ENCODE results near the gene CPE. TPM values are rescaled to one million over a fixed set of nuclear protein-coding genes. Genes with fewer than 3 reads are reported as not detected.

Gene CPE
- total and polyA plus RNA-seq, 12 donors = 24.8 to 272 (median 117) TPM

DNA sequence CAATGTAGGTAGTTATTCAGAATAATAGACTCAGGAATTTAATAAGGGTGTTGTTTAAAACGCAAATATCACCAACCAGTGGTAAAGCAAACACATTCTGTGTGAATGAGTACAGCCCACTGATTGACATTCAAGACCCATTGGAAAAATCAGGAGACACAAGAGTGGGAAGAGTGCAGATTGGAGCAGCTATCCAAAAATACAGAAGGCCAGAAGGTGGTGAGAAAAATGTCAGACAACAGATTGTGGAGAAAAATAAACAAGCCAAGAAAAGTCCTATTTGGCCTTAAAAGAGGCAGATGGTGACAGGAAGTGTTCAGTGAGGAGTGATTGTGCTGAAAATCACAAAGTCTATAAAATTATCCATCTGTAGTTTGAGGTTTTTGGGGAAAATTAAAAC lies 39.3 kb downstream of the CPE start:
- H3K27me3 ChIP-seq = no peaks in the 10 kb centered on the region
- no peaks in the 10 kb centered on the region for H3K9me3 ChIP-seq (replicated peaks in 1 of 3)
- H3K4me3 ChIP-seq = no peak overlapping the region
- no peak overlapping the region for H3K27ac ChIP-seq
- no peaks in the 10 kb centered on the region for H3K4me1 ChIP-seq (replicated peaks in 1 of 2)
- intact Hi-C loops (cut with DNase I) = no loop called here
- no peaks in the 10 kb centered on the region for H3K36me3 ChIP-seq (replicated peaks in 1 of 2)
- WGBS, 4 donors = 57 to 84% (median 68%) methylated on average over 1 of the region's 1 CpG
- TF ChIP-seq, protein P1, sequence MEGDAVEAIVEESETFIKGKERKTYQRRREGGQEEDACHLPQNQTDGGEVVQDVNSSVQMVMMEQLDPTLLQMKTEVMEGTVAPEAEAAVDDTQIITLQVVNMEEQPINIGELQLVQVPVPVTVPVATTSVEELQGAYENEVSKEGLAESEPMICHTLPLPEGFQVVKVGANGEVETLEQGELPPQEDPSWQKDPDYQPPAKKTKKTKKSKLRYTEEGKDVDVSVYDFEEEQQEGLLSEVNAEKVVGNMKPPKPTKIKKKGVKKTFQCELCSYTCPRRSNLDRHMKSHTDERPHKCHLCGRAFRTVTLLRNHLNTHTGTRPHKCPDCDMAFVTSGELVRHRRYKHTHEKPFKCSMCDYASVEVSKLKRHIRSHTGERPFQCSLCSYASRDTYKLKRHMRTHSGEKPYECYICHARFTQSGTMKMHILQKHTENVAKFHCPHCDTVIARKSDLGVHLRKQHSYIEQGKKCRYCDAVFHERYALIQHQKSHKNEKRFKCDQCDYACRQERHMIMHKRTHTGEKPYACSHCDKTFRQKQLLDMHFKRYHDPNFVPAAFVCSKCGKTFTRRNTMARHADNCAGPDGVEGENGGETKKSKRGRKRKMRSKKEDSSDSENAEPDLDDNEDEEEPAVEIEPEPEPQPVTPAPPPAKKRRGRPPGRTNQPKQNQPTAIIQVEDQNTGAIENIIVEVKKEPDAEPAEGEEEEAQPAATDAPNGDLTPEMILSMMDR (IDR thresholded peaks at IDR 0.05) = no peak
- TF ChIP-seq POLR2A (IDR thresholded peaks at IDR 0.05) = no peak
- DNase-seq = no peak

DNA sequence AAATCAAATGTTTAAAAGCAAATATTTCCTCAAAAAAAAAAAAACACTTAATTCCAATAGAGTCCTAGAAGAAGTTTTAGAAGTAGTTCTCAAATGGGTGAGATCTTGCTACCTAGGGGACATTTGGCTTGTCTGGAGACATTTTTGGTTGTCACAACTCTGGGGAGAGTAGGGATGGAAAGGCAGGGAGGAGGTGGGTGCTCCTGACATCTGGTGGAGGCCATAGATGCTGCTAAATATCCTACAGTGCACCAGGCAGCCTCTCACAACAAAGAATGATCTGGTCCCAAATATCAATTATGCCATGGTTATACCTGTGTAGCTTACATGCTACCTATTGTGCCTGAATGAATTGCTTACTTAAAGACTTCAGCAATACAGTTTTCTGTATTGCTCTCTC lies 46.8 kb downstream of the CPE start:
- no peaks in the 10 kb centered on the region for H3K9me3 ChIP-seq (replicated peaks in 1 of 3)
- H3K27ac ChIP-seq = no peak overlapping the region
- TF ChIP-seq, protein P1 (IDR thresholded peaks at IDR 0.05) = no peak
- TF ChIP-seq POLR2A (IDR thresholded peaks at IDR 0.05) = no peak
- no peak for DNase-seq
- no peaks in the 10 kb centered on the region for H3K4me1 ChIP-seq (replicated peaks in 1 of 2)
- intact Hi-C loops (cut with DNase I) = no loop called here
- no peak overlapping the region for H3K4me3 ChIP-seq
- no peaks in the 10 kb centered on the region for H3K36me3 ChIP-seq (replicated peaks in 1 of 2)
- no peaks in the 10 kb centered on the region for H3K27me3 ChIP-seq

DNA sequence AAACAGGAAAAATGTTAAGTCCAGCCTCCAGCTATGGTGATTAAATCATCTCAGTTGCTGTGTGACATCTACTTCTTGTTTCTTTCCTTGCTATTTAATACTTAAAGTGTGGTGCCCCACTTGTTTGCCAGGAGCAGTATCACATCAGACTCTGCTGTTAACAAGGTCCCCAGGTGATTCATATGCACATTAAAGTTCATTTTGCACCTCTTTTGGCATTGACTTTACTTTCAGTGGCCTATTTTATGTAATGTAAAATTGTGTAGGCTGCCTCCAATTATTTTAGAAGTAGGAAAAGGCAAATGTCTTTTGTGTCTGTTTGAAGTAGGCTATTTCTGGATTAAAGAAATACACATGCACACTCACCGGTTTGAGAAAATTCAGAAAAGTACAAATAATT lies 47.5 kb downstream of the CPE start:
- H3K36me3 ChIP-seq (replicated peaks in 1 of 2) = no peaks in the 10 kb centered on the region
- WGBS, 4 donors = 78 to 93% (median 91%) methylated on average over 1 of the region's 1 CpG
- TF ChIP-seq, protein P1 (IDR thresholded peaks at IDR 0.05) = no peak
- no peak for TF ChIP-seq POLR2A (IDR thresholded peaks at IDR 0.05)
- H3K27ac ChIP-seq = no peak overlapping the region
- H3K27me3 ChIP-seq = no peaks in the 10 kb centered on the region
- intact Hi-C loops (cut with DNase I) = no loop called here
- no peaks in the 10 kb centered on the region for H3K4me1 ChIP-seq (replicated peaks in 1 of 2)
- no peak for DNase-seq
- H3K4me3 ChIP-seq = no peak overlapping the region
- H3K9me3 ChIP-seq (replicated peaks in 1 of 3) = no peaks in the 10 kb centered on the region

DNA sequence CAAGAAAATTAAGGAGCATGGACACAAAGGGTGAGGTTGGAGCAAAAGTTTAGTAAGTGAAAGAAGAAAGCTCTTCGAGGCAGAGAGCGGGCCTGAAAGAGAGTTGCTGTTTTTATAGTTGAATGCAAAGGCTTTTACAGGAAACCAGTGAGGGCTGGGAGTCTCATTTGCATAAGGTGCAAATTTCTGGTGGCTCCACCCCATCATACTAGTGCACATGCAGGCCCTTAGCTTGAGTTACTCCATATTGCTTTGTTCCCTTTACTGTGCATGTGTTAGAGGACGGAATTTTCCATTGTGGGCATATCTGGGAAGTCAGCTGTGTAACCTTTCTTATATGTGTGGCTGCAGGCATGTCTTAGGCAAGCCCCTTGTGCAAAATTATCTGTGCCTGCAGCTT lies 48.0 kb downstream of the CPE start:
- Histone ChIP-seq H3K36me3 (replicated peaks in 1 of 2) (no peaks in the 10 kb centered on the region), H3K4me1 (replicated peaks in 1 of 2) (no peaks in the 10 kb centered on the region), H3K9me3 (replicated peaks in 1 of 3) (no peaks in the 10 kb centered on the region), H3K27me3 (no peaks in the 10 kb centered on the region), H3K4me3 (no peak overlapping the region), H3K27ac (no peak overlapping the region)
- no peak for TF ChIP-seq POLR2A (IDR thresholded peaks at IDR 0.05)
- TF ChIP-seq, protein P1 (IDR thresholded peaks at IDR 0.05) = no peak
- intact Hi-C loops (cut with DNase I) = no loop called here
- DNase-seq = no peak
- WGBS, 4 donors = 58 to 90% (median 77%) methylated on average over 3 of the region's 3 CpGs

All from adrenal gland (tissue), 12 donors.